Erythroblast (primary cell): ENCODE data around the gene DENND11.

ENCODE experiments used
- GATA1 ChIP-seq: IDR thresholded peaks from 2 replicates; pipeline ENCODE4 v1.6.1; 2011; ENCODE audit warnings: low read depth, mild to moderate bottlenecking, control low read depth, low read length, moderate library complexity
- POLR2A ChIP-seq: IDR thresholded peaks from 2 replicates; pipeline ENCODE4 v1.6.1; 2011; ENCODE audit warnings: mild to moderate bottlenecking, low read length

DNA sequence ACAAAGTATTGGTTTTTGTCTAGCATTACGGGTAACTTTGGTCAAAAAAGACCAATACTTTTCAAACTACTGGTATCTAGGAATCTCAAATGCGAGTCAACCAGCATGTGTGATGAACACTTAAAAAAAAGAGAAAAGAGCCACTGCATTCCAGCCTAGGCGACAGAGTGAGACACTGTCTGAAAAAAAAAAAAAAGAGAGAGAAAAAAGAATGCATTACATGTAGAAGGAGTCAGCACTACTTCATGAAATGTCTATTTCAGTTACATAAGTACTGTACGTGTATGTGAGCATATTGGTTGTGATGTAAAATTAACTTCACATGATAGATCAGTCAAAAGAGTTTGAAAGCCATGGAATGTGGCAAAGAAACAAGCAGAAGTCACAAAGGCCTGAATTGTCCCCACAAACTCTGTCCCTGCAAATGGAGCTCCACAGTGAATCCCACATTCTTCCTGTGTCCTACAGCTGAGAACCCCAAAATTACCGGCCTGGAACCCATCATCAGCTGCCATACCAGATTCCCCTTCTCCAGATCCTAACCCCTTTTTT lies 1.6 kb downstream of the DENND11 start:
- TF ChIP-seq POLR2A (no peak), GATA1 (no peak)
